Keratinocyte (primary cell): ENCODE results near the gene TMEM132E. TPM values are rescaled to one million over a fixed set of nuclear protein-coding genes. Genes with fewer than 3 reads are reported as not detected.

Experiments
- DNase-seq: peaks from one replicate; pipeline ENCODE4 v3.0.0-alpha.2; 2011; ENCODE audit warnings: low read depth, missing footprints, low spot score
- FAIRE-seq: peaks from 2 replicates; lab custom pipeline; 2011; peaks lifted over from hg19 to GRCh38; lab: Jason Lieb, UNC
- H2AFZ ChIP-seq: 2 replicates; pipeline ENCODE4 v1.6.0; 2012; ENCODE audit warnings: low read length, control low read depth, inconsistent platforms; ENCODE audit not compliant: control insufficient read depth
- H3K27ac ChIP-seq: 2 replicates; pipeline ENCODE4 v1.5.1; 2011; ENCODE audit warnings: low read length; ENCODE audit not compliant: control insufficient read depth, insufficient read depth
- H3K27me3 ChIP-seq: 3 replicates; pipeline ENCODE4 v1.6.0; 2011; ENCODE audit warnings: low read length; ENCODE audit not compliant: control insufficient read depth, insufficient read depth; ENCODE audit errors: extremely low read depth
- H3K36me3 ChIP-seq, 2 experiments: 2 replicates in 1 of 2; 3 replicates in 1 of 2; pipeline ENCODE4 v1.5.1; 2011; ENCODE audit warnings: low read length in 2 of 2, mild to moderate bottlenecking in 1 of 2; ENCODE audit not compliant: control insufficient read depth in 2 of 2, insufficient read depth in 2 of 2; ENCODE audit errors: extremely low read depth in 1 of 2
- H3K4me1 ChIP-seq: 3 replicates; pipeline ENCODE4 v1.5.1; 2011; ENCODE audit warnings: low read length; ENCODE audit not compliant: control insufficient read depth, insufficient read depth; ENCODE audit errors: extremely low read depth
- H3K4me2 ChIP-seq: 3 replicates; pipeline ENCODE4 v1.6.0; 2011; ENCODE audit warnings: low read depth, low read length; ENCODE audit not compliant: control insufficient read depth, insufficient read depth; ENCODE audit errors: extremely low read depth
- H3K4me3 ChIP-seq, 3 experiments: fragments of 200-600 bp in 1 of 3; sonication (generic) in 1 of 3; 2 replicates in 2 of 3; 3 replicates in 1 of 3; pipeline ENCODE4 v1.5.1; 2011 to 2016; ENCODE audit warnings: low read length in 3 of 3, mild to moderate bottlenecking in 3 of 3, control low read depth in 2 of 3, inconsistent platforms in 1 of 3, low read depth in 1 of 3, mixed read lengths in 1 of 3, mixed run types in 1 of 3, moderate library complexity in 1 of 3; ENCODE audit not compliant: control insufficient read depth in 2 of 3, insufficient read depth in 2 of 3; ENCODE audit errors: extremely low read depth in 1 of 3
- H3K79me2 ChIP-seq: 2 replicates; pipeline ENCODE4 v1.6.0; 2012; ENCODE audit warnings: low read length; ENCODE audit not compliant: control insufficient read depth, insufficient read depth
- H3K9ac ChIP-seq: 3 replicates; pipeline ENCODE4 v1.6.0; 2011; ENCODE audit warnings: low read length; ENCODE audit not compliant: control insufficient read depth, insufficient read depth; ENCODE audit errors: extremely low read depth
- H3K9me1 ChIP-seq: 3 replicates; pipeline ENCODE4 v1.6.0; 2011; ENCODE audit warnings: low read length; ENCODE audit not compliant: control insufficient read depth, insufficient read depth; ENCODE audit errors: extremely low read depth
- H3K9me3 ChIP-seq: 2 replicates; pipeline ENCODE4 v1.5.1; 2012; ENCODE audit warnings: low read depth, low read length; ENCODE audit not compliant: control insufficient read depth
- H4K20me1 ChIP-seq: 3 replicates; pipeline ENCODE4 v1.6.0; 2011; ENCODE audit warnings: low read length; ENCODE audit not compliant: control insufficient read depth, insufficient read depth; ENCODE audit errors: extremely low read depth
- EZH2 ChIP-seq: IDR thresholded peaks from one replicate; pipeline ENCODE4 v1.6.1; 2012; ENCODE audit warnings: inconsistent platforms, mild to moderate bottlenecking, low read length, moderate library complexity
- dilution Hi-C: fragments of 300-500 bp; cut with MboI; formaldehyde crosslinking; loops from one replicate; pipeline ENCODE4 v1.7.0; 2020; ENCODE audit warnings: low sequenced_read_pairs; ENCODE audit not compliant: extremely low pct_ligation_motif_present
- polyA plus RNA-seq, 5 experiments: library from polyadenylated mRNA; depleted of rRNA in 3 of 5; stranded (reverse) in 3 of 5; stranded (forward) in 1 of 5; unstranded in 1 of 5; fragments of >200 nt; gene quantifications; 1 replicate in 1 of 5; 2 replicates in 3 of 5; 3 replicates in 1 of 5; pipeline versions ENCODE4 v1.2.1 to v1.2.3, GENCODE V29; 2011 to 2012; ENCODE audit warnings: missing spikeins in 2 of 5, low read depth in 1 of 5, low replicate concordance in 1 of 5
- TF ChIP-seq, protein P1 (sequence below), 3 experiments: IDR thresholded peaks in 1 of 3; conservative IDR thresholded peaks in 1 of 3; optimal IDR thresholded peaks in 1 of 3; 2 replicates in 2 of 3; 3 replicates in 1 of 3; pipeline versions ENCODE3 to v1.5.1; 2011; ENCODE audit warnings: low read length in 3 of 3, mild to moderate bottlenecking in 3 of 3, moderate library complexity in 2 of 3, control low read depth in 1 of 3, inconsistent platforms in 1 of 3; ENCODE audit not compliant: insufficient read depth in 2 of 3; ENCODE audit errors: extremely low read depth in 1 of 3

Gene TMEM132E
- polyA plus RNA-seq, 1 donor (not counting 4 experiments of a cell fraction or from before 2014, with no cell fraction given), result not detected

DNA sequence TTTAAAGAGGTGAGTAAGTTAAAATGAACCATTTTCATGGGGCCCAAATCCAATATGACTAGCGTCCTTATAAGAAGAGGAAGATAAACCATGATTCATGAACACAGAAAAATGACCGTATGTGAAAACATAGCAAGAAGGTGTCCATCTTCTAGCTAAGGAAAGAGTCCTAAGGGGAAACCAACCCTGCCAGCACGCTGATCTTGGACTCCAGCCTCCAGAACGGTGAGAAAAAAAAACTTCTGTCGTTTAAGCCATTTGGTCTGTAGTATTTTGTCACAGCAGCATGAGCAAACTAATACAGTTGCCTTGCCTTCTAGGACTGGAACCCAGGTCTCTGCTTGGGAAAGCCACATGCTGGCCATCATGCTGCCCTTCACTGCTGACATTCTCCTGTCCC is 4.2 kb upstream of the TMEM132E start:
- dilution Hi-C loops, result no loop called here
- FAIRE-seq, result no peak
- Histone ChIP-seq H3K4me3 (no peak overlapping the region), H3K36me3 (no peaks in the 10 kb centered on the region), H3K27me3 (peaks cover 36% of the 10 kb centered on the region), H4K20me1 (no peaks in the 10 kb centered on the region), H3K9me3 (no peaks in the 10 kb centered on the region), H3K79me2 (no peaks in the 10 kb centered on the region), H3K27ac (no peak overlapping the region), H3K9me1 (no peaks in the 10 kb centered on the region), H3K4me1 (no peaks in the 10 kb centered on the region), H3K4me2 (no peak overlapping the region), H2AFZ (no peak overlapping the region), H3K9ac (no peak overlapping the region)
- DNase-seq, result no peak
- TF ChIP-seq EZH2, result no peak
- TF ChIP-seq, protein P1, sequence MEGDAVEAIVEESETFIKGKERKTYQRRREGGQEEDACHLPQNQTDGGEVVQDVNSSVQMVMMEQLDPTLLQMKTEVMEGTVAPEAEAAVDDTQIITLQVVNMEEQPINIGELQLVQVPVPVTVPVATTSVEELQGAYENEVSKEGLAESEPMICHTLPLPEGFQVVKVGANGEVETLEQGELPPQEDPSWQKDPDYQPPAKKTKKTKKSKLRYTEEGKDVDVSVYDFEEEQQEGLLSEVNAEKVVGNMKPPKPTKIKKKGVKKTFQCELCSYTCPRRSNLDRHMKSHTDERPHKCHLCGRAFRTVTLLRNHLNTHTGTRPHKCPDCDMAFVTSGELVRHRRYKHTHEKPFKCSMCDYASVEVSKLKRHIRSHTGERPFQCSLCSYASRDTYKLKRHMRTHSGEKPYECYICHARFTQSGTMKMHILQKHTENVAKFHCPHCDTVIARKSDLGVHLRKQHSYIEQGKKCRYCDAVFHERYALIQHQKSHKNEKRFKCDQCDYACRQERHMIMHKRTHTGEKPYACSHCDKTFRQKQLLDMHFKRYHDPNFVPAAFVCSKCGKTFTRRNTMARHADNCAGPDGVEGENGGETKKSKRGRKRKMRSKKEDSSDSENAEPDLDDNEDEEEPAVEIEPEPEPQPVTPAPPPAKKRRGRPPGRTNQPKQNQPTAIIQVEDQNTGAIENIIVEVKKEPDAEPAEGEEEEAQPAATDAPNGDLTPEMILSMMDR (optimal IDR thresholded peaks at IDR 0.05 in 1 of 3, IDR thresholded peaks at IDR 0.05 in 1 of 3, conservative IDR thresholded peaks at IDR 0.05 in 1 of 3; ENCODE audit: extremely low read depth in 1 of 3, insufficient read depth in 2 of 3, low read length in 3 of 3), result no peak

DNA sequence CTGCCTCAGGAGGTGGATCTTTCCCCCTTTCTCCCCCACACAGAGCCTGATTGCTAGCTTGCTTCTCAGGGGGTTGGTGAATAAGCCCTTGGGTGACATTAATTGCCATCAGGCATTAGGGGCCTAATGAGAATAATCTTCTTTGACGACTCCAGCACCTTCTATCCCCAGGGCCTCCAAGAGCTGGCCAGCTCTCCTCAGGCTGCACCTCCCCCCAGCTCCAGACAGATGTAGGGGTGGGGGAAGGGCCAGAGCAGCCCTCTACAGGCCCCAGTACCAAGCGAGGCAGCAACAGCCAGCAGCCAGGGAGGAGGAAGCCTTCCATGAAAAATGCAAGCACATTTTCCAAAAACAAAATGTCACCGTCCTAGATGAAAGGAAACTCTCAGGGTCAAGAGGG is 1.4 kb upstream of the TMEM132E start:
- Histone ChIP-seq H3K9me1 (no peaks in the 10 kb centered on the region), H3K79me2 (no peaks in the 10 kb centered on the region), H3K27me3 (peaks cover 64% of the 10 kb centered on the region), H3K4me2 (no peak overlapping the region), H3K9me3 (no peaks in the 10 kb centered on the region), H3K27ac (no peak overlapping the region), H3K4me3 (no peak overlapping the region), H3K36me3 (no peaks in the 10 kb centered on the region), H3K4me1 (peaks cover 3% of the 10 kb centered on the region), H4K20me1 (no peaks in the 10 kb centered on the region), H3K9ac (no peak overlapping the region), H2AFZ (no peak overlapping the region)
- dilution Hi-C loops, result no loop called here
- FAIRE-seq (no peak), DNase-seq (no peak)
- TF ChIP-seq, protein P1 (optimal IDR thresholded peaks at IDR 0.05 in 1 of 3, IDR thresholded peaks at IDR 0.05 in 1 of 3, conservative IDR thresholded peaks at IDR 0.05 in 1 of 3; ENCODE audit: extremely low read depth in 1 of 3, insufficient read depth in 2 of 3, low read length in 3 of 3), result no peak
- TF ChIP-seq EZH2, result no peak
